Measurements from ENCODE around the gene SOCS3. TPM values are rescaled to one million over a fixed set of nuclear protein-coding genes. Genes with fewer than 3 reads are reported as not detected.

Gene SOCS3
- total RNA-seq, 1 donor from 2014 or later = 13.4 TPM

DNA sequence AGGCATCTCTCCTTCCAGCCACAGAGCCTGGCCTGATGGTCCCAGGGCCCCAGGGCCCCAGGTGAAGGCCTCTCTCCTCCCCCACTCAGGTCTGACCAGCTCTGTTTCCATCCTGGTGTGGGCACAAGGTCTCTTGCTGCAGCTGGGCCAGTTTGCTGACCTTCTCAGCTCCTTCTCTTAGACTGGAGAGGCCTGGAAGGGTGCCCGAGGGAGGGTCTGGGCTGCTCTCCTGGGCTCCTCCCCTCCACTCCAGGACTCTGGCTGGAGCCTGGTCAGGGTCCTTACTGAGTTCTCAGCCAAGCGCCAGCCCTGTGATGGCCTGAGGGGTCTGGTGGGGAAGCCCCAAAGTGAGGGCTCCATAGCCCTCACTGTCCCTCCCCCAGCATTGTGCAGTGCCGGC, 12.4 kb downstream of the SOCS3 start:
- peaks cover 19% of the 10 kb centered on the region for H3K27me3 Mint-ChIP-seq (ENCODE audit: low read depth, unreplicated experiment)
- H3K9me3 ChIP-seq (ENCODE audit: insufficient read depth, low read depth, low read length) = no peaks in the 10 kb centered on the region
- no peak overlapping the region for H3K9ac ChIP-seq (ENCODE audit: low read length)
- no peak for DNase-seq (ENCODE audit: low read depth)
- H3K27ac ChIP-seq (ENCODE audit: low read depth, low read length) = no peak overlapping the region
- no peaks in the 10 kb centered on the region for H4K20me1 ChIP-seq (ENCODE audit: insufficient read depth, low read length)
- H3K4me1 ChIP-seq (ENCODE audit: insufficient read depth, low read length) = peaks cover 34% of the 10 kb centered on the region
- no peak overlapping the region for H3K4me3 Mint-ChIP-seq (ENCODE audit: unreplicated experiment)
- H3K36me3 ChIP-seq (ENCODE audit: insufficient read depth, low read length) = no peaks in the 10 kb centered on the region
- H3K9me3 Mint-ChIP-seq (ENCODE audit: unreplicated experiment) = peaks cover 1% of the 10 kb centered on the region
- no peak overlapping the region for H3K4me2 ChIP-seq (ENCODE audit: low read length)
- H3K4me3 ChIP-seq (ENCODE audit: insufficient read depth, low read depth, low read length) = no peak overlapping the region
- no peaks in the 10 kb centered on the region for H3K36me3 Mint-ChIP-seq (ENCODE audit: low read depth, unreplicated experiment)
- no peak overlapping the region for H2AFZ ChIP-seq (ENCODE audit: low read depth, low read length)
- no peaks in the 10 kb centered on the region for H3K27me3 ChIP-seq (ENCODE audit: insufficient read depth, low read length)
- peaks cover 16% of the 10 kb centered on the region for H3K4me1 Mint-ChIP-seq (ENCODE audit: low read depth, unreplicated experiment)
- no peaks in the 10 kb centered on the region for H3K79me2 ChIP-seq (ENCODE audit: insufficient read depth, low read length)
- TF ChIP-seq, protein P1, sequence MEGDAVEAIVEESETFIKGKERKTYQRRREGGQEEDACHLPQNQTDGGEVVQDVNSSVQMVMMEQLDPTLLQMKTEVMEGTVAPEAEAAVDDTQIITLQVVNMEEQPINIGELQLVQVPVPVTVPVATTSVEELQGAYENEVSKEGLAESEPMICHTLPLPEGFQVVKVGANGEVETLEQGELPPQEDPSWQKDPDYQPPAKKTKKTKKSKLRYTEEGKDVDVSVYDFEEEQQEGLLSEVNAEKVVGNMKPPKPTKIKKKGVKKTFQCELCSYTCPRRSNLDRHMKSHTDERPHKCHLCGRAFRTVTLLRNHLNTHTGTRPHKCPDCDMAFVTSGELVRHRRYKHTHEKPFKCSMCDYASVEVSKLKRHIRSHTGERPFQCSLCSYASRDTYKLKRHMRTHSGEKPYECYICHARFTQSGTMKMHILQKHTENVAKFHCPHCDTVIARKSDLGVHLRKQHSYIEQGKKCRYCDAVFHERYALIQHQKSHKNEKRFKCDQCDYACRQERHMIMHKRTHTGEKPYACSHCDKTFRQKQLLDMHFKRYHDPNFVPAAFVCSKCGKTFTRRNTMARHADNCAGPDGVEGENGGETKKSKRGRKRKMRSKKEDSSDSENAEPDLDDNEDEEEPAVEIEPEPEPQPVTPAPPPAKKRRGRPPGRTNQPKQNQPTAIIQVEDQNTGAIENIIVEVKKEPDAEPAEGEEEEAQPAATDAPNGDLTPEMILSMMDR (IDR thresholded peaks at IDR 0.05; ENCODE audit: insufficient read depth, low read depth, low read length) = no peak
- TF ChIP-seq EZH2 (IDR thresholded peaks at IDR 0.05; ENCODE audit: insufficient read depth, low read length) = no peak
- no peak overlapping the region for H3K27ac Mint-ChIP-seq (ENCODE audit: unreplicated experiment)
- FAIRE-seq = no peak

DNA sequence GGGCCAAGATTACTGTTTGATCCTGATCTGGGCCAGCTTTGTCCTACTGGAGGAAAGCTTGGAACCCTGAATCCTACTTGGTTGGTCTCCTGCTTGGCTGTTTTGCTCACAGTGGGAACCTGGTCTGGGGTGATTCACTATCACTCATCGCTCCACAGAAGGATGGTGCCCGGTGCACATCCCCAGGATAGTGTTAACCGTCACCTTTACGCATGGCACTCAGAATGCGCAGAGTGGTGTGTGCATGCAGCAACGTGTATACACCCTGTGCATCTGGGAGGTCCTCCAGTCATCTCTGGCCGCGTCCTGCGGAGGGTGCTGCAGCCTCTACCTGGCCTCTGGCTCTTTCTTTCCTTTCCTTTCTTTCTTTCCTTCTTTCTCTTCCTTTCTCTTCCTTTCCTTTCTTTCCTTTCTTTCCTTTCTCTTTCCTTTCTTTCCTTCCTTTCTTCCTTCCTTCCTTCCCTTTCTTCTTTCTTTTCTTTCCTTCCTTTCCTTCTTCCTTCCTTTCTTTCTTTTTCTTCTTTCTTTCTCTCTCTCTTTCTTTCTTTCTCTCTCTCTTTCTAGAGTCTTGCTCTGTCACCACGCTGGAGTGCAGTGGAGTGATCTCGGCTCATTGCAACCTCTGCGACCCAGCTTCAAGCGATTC, 13.1 kb downstream of the SOCS3 start:
- Mint-ChIP-seq H3K27me3 (ENCODE audit: low read depth, unreplicated experiment) (peaks cover 19% of the 10 kb centered on the region), H3K9me3 (ENCODE audit: unreplicated experiment) (peaks cover 1% of the 10 kb centered on the region), H3K4me3 (ENCODE audit: unreplicated experiment) (no peak overlapping the region), H3K4me1 (ENCODE audit: low read depth, unreplicated experiment) (peaks cover 13% of the 10 kb centered on the region), H3K36me3 (ENCODE audit: low read depth, unreplicated experiment) (no peaks in the 10 kb centered on the region), H3K27ac (ENCODE audit: unreplicated experiment) (no peak overlapping the region)
- FAIRE-seq = no peak
- Histone ChIP-seq H3K27ac (ENCODE audit: low read depth, low read length) (no peak overlapping the region), H3K79me2 (ENCODE audit: insufficient read depth, low read length) (no peaks in the 10 kb centered on the region), H3K9me3 (ENCODE audit: insufficient read depth, low read depth, low read length) (no peaks in the 10 kb centered on the region), H2AFZ (ENCODE audit: low read depth, low read length) (no peak overlapping the region), H4K20me1 (ENCODE audit: insufficient read depth, low read length) (no peaks in the 10 kb centered on the region), H3K4me3 (ENCODE audit: insufficient read depth, low read depth, low read length) (no peak overlapping the region), H3K36me3 (ENCODE audit: insufficient read depth, low read length) (no peaks in the 10 kb centered on the region), H3K9ac (ENCODE audit: low read length) (no peak overlapping the region), H3K4me2 (ENCODE audit: low read length) (no peak overlapping the region), H3K4me1 (ENCODE audit: insufficient read depth, low read length) (peaks cover 33% of the 10 kb centered on the region), H3K27me3 (ENCODE audit: insufficient read depth, low read length) (no peaks in the 10 kb centered on the region)
- DNase-seq (ENCODE audit: low read depth) = no peak
- no peak for TF ChIP-seq EZH2 (IDR thresholded peaks at IDR 0.05; ENCODE audit: insufficient read depth, low read length)
- TF ChIP-seq, protein P1 (IDR thresholded peaks at IDR 0.05; ENCODE audit: insufficient read depth, low read depth, low read length) = no peak

DNA sequence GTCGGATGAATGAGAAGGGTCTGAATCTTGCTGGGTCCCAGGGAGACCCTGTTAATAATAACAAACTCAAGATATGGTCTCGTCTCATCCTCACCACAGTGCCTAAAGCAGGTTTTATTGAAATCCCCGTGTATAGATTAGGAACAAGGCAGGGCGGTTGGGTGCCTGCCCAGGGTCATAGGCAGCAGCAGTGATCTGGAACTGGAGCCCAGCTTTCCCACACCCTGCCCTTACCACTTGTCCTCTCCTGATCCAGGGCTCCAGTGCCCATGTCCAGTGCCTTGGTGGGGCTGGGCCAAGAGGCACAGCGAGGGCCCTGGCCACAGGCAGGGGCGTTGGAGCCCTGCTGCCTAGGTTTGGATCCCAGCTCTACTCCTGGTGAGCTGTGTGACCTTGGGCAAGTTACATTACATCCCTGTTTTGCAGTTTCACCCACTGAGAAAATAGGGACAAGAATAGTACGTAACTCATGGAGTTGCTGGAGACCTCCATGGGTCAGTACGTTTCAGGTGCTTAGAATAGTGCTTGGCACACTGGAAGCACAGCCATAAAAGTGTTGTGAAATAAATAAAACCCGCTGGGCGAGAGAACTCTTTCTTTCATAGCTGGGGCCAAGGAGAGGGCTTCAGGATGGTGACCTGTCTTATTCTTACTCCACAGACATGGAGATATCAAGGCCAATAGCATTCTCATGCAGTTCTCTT, 13.9 kb downstream of the SOCS3 start:
- DNase-seq (ENCODE audit: low read depth) (no peak), FAIRE-seq (no peak)
- Histone ChIP-seq H3K4me1 (ENCODE audit: insufficient read depth, low read length) (peaks cover 26% of the 10 kb centered on the region), H3K4me3 (ENCODE audit: insufficient read depth, low read depth, low read length) (no peak overlapping the region), H3K27ac (ENCODE audit: low read depth, low read length) (no peak overlapping the region), H4K20me1 (ENCODE audit: insufficient read depth, low read length) (no peaks in the 10 kb centered on the region), H3K9ac (ENCODE audit: low read length) (no peak overlapping the region), H2AFZ (ENCODE audit: low read depth, low read length) (no peak overlapping the region), H3K27me3 (ENCODE audit: insufficient read depth, low read length) (no peaks in the 10 kb centered on the region), H3K36me3 (ENCODE audit: insufficient read depth, low read length) (no peaks in the 10 kb centered on the region), H3K79me2 (ENCODE audit: insufficient read depth, low read length) (no peaks in the 10 kb centered on the region), H3K4me2 (ENCODE audit: low read length) (no peak overlapping the region), H3K9me3 (ENCODE audit: insufficient read depth, low read depth, low read length) (no peaks in the 10 kb centered on the region)
- H3K27ac Mint-ChIP-seq (ENCODE audit: unreplicated experiment) = no peak overlapping the region
- peaks cover 11% of the 10 kb centered on the region for H3K4me1 Mint-ChIP-seq (ENCODE audit: low read depth, unreplicated experiment)
- H3K27me3 Mint-ChIP-seq (ENCODE audit: low read depth, unreplicated experiment) = peaks cover 19% of the 10 kb centered on the region
- peaks cover 1% of the 10 kb centered on the region for H3K9me3 Mint-ChIP-seq (ENCODE audit: unreplicated experiment)
- TF ChIP-seq EZH2 (IDR thresholded peaks at IDR 0.05; ENCODE audit: insufficient read depth, low read length) = no peak
- TF ChIP-seq, protein P1 (IDR thresholded peaks at IDR 0.05; ENCODE audit: insufficient read depth, low read depth, low read length) = no peak
- H3K36me3 Mint-ChIP-seq (ENCODE audit: low read depth, unreplicated experiment) = no peaks in the 10 kb centered on the region
- no peak overlapping the region for H3K4me3 Mint-ChIP-seq (ENCODE audit: unreplicated experiment)

All from astrocyte (in vitro differentiated cells and primary cell).